SK-N-SH (cell line): ENCODE measurements around the gene NEK7. TPM values are rescaled to one million over a fixed set of nuclear protein-coding genes. Genes with fewer than 3 reads are reported as not detected.
A peak's percentile ranks its signal among the peaks of the same experiment; 100 is the strongest.

Experiments
- CTCF ChIA-PET: fragments of 300-600, 350-600 bp; formaldehyde crosslinking; extraction: SDS; loops from one replicate; lab custom pipeline; 2021; lab: Yijun Ruan, JAX
- POLR2A ChIA-PET: fragments of 350-600 bp; sonication (Branson Sonifier 250); formaldehyde crosslinking; extraction: SDS; loops from one replicate; lab custom pipeline; 2020; ENCODE audit warnings: antibody characterized with exemption, inconsistent platforms; lab: Yijun Ruan, JAX
- DNase-seq: peaks from one replicate; pipeline ENCODE4 v3.0.0; 2012
- H2AFZ ChIP-seq: fragments of 200-600 bp; sonication (generic); 2 replicates; pipeline ENCODE4 v1.8.1; 2016; ENCODE audit warnings: antibody characterized with exemption, mild to moderate bottlenecking, low read depth
- H3F3A ChIP-seq: fragments of 200-600 bp; sonication (generic); replicated peaks from 2 replicates; pipeline ENCODE3; 2016; ENCODE audit warnings: antibody characterized with exemption, mild to moderate bottlenecking; ENCODE audit not compliant: insufficient read depth
- H3K27ac ChIP-seq, 2 experiments: fragments of 200-500 bp in 1 of 2; fragments of 200-600 bp in 1 of 2; sonication (Bioruptor generic) in 1 of 2; sonication (generic), shearing (Covaris generic) in 1 of 2; 2 replicates each; pipeline versions ENCODE4 v1.5.1 to v1.6.1; 2014 to 2016; ENCODE audit warnings: low read depth in 2 of 2, inconsistent platforms in 1 of 2, low read length in 1 of 2, mild to moderate bottlenecking in 1 of 2, mixed read lengths in 1 of 2
- H3K27me3 ChIP-seq: fragments of 200-600 bp; sonication (generic), shearing (Covaris generic); 2 replicates; pipeline ENCODE4 v1.6.1; 2016; ENCODE audit warnings: mixed run types; ENCODE audit not compliant: insufficient read depth
- H3K36me3 ChIP-seq, 2 experiments: fragments of 200-500 bp in 1 of 2; fragments of 200-600 bp in 1 of 2; sonication (Bioruptor generic) in 1 of 2; sonication (generic) in 1 of 2; replicated peaks in 1 of 2; 2 replicates each; pipeline versions ENCODE3 to v1.5.1; 2014 to 2016; ENCODE audit warnings: low read length in 1 of 2, mild to moderate bottlenecking in 1 of 2; ENCODE audit not compliant: insufficient read depth in 2 of 2, control insufficient read depth in 1 of 2
- H3K4me1 ChIP-seq, 2 experiments: fragments of 200-500 bp in 1 of 2; fragments of 200-600 bp in 1 of 2; sonication (Bioruptor generic) in 1 of 2; sonication (generic), shearing (Covaris generic) in 1 of 2; 2 replicates each; pipeline versions ENCODE4 v1.5.1 to v1.6.1; 2014 to 2016; ENCODE audit warnings: low read depth in 1 of 2, low read length in 1 of 2, mixed run types in 1 of 2; ENCODE audit not compliant: insufficient read depth in 2 of 2, control insufficient read depth in 1 of 2
- H3K4me2 ChIP-seq: fragments of 200-600 bp; sonication (generic), shearing (Covaris generic); 2 replicates; pipeline ENCODE4 v1.6.1; 2017; ENCODE audit warnings: mixed run types
- H3K4me3 ChIP-seq, 2 experiments: fragments of 200-500 bp in 1 of 2; fragments of 200-600 bp in 1 of 2; sonication (Bioruptor generic) in 1 of 2; sonication (generic), shearing (Covaris generic) in 1 of 2; 2 replicates each; pipeline versions ENCODE4 v1.5.1 to v1.8.1; 2014 to 2016; ENCODE audit warnings: low read depth in 2 of 2, inconsistent platforms in 1 of 2, low read length in 1 of 2, mild to moderate bottlenecking in 1 of 2, mixed read lengths in 1 of 2, moderate library complexity in 1 of 2
- H3K79me2 ChIP-seq: fragments of 200-600 bp; sonication (generic); 2 replicates; pipeline ENCODE4 v1.8.1; 2017; ENCODE audit warnings: mild to moderate bottlenecking; ENCODE audit not compliant: insufficient read depth
- H3K9ac ChIP-seq: fragments of 200-600 bp; sonication (generic); 2 replicates; pipeline ENCODE4 v1.6.1; 2017; ENCODE audit warnings: mixed run types
- H3K9me2 ChIP-seq: fragments of 200-600 bp; sonication (generic); 2 replicates; pipeline ENCODE4 v1.6.1; 2017; ENCODE audit warnings: mixed run types
- H3K9me3 ChIP-seq: fragments of 200-600 bp; sonication (generic); 2 replicates; pipeline ENCODE4 v1.6.1; 2017; ENCODE audit warnings: mixed run types, mild to moderate bottlenecking, moderate library complexity
- H4K20me1 ChIP-seq: fragments of 200-600 bp; sonication (generic); 2 replicates; pipeline ENCODE4 v1.6.1; 2017; ENCODE audit warnings: mild to moderate bottlenecking, mixed run types; ENCODE audit not compliant: insufficient read depth
- POLR2AphosphoS5 ChIP-seq: IDR thresholded peaks from 2 replicates; pipeline ENCODE4 v1.6.1; 2012; ENCODE audit warnings: low read depth, low read length
- RAD21 ChIP-seq: IDR thresholded peaks from 2 replicates; pipeline ENCODE4 v1.6.1; 2012; ENCODE audit warnings: mild to moderate bottlenecking, low read length
- RCOR1 ChIP-seq: fragments of 150-350 bp; IDR thresholded peaks from 2 replicates; pipeline ENCODE4 v1.6.1; 2017; ENCODE audit warnings: antibody characterized with exemption, low read length
- YY1 ChIP-seq: IDR thresholded peaks from 2 replicates; pipeline ENCODE4 v1.4.0; 2012; ENCODE audit warnings: low read depth, mild to moderate bottlenecking
- WGBS: methylation state at CpG from one replicate; pipeline ENCODE4 v1.1.6; 2017; ENCODE audit warnings: low lambda C conversion rate; 5-methylcytosine and 5-hydroxymethylcytosine counted together
- polyA plus RNA-seq, 3 experiments: library from polyadenylated mRNA; depleted of rRNA; stranded (reverse); fragments of >200 nt; gene quantifications; 2 replicates each; pipeline ENCODE4 v1.2.3, GENCODE V29; 2012
- TF ChIP-seq, protein P1 (sequence below): IDR thresholded peaks from 2 replicates; pipeline ENCODE4 v1.6.1; 2012; ENCODE audit warnings: mild to moderate bottlenecking, low read depth, low read length, moderate library complexity
- TF ChIP-seq, protein P2 (sequence below): fragments of 200-600 bp; sonication (generic); IDR thresholded peaks from 2 replicates; pipeline ENCODE4 v1.6.1; 2017; ENCODE audit warnings: antibody characterized with exemption, mild to moderate bottlenecking, moderate library complexity

Gene NEK7
- polyA plus RNA-seq, 1 of the 3 experiments (the other 2 are of a cell fraction): 85.8 TPM

GRCh38 chr1:198206292-198206691, 49.5 kb downstream of the NEK7 start:
- H3K79me2 ChIP-seq: peaks cover 100% of the 10 kb centered on the region

DNA sequence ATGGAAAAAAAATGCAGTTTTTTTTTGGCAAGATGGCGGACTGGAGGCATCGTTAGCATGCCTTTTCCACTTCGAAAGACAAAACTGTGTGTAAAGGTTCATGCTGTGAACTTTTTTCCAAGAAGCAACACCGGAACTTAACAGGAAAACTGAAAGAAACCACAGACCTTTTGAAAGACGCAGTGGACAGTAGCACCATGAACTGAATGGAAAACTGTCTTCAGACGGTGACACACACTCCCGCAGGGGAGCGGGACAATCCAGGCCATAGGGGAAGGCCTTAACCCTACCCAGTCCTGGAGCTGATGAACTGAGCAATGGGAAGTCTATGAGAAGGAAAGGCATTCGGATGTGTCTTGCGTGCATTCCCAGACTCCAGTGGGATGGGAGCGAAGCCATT, 54.9 kb downstream of the NEK7 start:
- H3K79me2 ChIP-seq: peaks cover 100% of the 10 kb centered on the region
- no peak overlapping the region for H2AFZ ChIP-seq
- peaks cover 26% of the 10 kb centered on the region for H3K9me3 ChIP-seq
- peaks cover 30 to 78% of the 10 kb centered on the region in 2 experiments for H3K36me3 ChIP-seq
- ChIA-PET POLR2A (no interaction called here), CTCF (no interaction called here)
- H3K9me2 ChIP-seq: no peaks in the 10 kb centered on the region
- H4K20me1 ChIP-seq: peaks cover 29% of the 10 kb centered on the region
- DNase-seq: no peak
- H3K4me3 ChIP-seq: no peak overlapping the region
- no peaks in the 10 kb centered on the region; a peak in 1 of 4 replicates for H3K4me1 ChIP-seq
- no peak overlapping the region for H3K27ac ChIP-seq
- no peak for TF ChIP-seq YY1
- 0 out of 2 replicates have a peak, but pooled peaks have one; percentile 6 for TF ChIP-seq POLR2AphosphoS5
- TF ChIP-seq, protein P1, sequence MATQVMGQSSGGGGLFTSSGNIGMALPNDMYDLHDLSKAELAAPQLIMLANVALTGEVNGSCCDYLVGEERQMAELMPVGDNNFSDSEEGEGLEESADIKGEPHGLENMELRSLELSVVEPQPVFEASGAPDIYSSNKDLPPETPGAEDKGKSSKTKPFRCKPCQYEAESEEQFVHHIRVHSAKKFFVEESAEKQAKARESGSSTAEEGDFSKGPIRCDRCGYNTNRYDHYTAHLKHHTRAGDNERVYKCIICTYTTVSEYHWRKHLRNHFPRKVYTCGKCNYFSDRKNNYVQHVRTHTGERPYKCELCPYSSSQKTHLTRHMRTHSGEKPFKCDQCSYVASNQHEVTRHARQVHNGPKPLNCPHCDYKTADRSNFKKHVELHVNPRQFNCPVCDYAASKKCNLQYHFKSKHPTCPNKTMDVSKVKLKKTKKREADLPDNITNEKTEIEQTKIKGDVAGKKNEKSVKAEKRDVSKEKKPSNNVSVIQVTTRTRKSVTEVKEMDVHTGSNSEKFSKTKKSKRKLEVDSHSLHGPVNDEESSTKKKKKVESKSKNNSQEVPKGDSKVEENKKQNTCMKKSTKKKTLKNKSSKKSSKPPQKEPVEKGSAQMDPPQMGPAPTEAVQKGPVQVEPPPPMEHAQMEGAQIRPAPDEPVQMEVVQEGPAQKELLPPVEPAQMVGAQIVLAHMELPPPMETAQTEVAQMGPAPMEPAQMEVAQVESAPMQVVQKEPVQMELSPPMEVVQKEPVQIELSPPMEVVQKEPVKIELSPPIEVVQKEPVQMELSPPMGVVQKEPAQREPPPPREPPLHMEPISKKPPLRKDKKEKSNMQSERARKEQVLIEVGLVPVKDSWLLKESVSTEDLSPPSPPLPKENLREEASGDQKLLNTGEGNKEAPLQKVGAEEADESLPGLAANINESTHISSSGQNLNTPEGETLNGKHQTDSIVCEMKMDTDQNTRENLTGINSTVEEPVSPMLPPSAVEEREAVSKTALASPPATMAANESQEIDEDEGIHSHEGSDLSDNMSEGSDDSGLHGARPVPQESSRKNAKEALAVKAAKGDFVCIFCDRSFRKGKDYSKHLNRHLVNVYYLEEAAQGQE: no peak
- WGBS: 95% methylated on average over 11 of the region's 11 CpGs
- no peaks in the 10 kb centered on the region for H3K27me3 ChIP-seq
- H3K9ac ChIP-seq: no peak overlapping the region
- peaks cover 51% of the 10 kb centered on the region for H3F3A ChIP-seq
- no peak overlapping the region for H3K4me2 ChIP-seq

More at GRCh38 chr1:198206292-198206691, 49.5 kb downstream of the NEK7 start:
- no peak for DNase-seq
- H3K9ac ChIP-seq: no peak overlapping the region
- 0 out of 2 replicates have a peak, but pooled peaks cover 2% of the 10 kb centered on the region for H3K9me3 ChIP-seq
- H3K27ac ChIP-seq: peak overlapping the region in 1 of 2 experiments; percentile 19; a peak in 2 of 4 replicates
- H4K20me1 ChIP-seq: peaks cover 72% of the 10 kb centered on the region
- H3F3A ChIP-seq: peaks cover 39% of the 10 kb centered on the region
- no peak overlapping the region for H3K4me2 ChIP-seq
- TF ChIP-seq RAD21: peak; percentile 13; the same call in 1 of the 2 replicates
- no peak for TF ChIP-seq RCOR1
- TF ChIP-seq, protein P2, sequence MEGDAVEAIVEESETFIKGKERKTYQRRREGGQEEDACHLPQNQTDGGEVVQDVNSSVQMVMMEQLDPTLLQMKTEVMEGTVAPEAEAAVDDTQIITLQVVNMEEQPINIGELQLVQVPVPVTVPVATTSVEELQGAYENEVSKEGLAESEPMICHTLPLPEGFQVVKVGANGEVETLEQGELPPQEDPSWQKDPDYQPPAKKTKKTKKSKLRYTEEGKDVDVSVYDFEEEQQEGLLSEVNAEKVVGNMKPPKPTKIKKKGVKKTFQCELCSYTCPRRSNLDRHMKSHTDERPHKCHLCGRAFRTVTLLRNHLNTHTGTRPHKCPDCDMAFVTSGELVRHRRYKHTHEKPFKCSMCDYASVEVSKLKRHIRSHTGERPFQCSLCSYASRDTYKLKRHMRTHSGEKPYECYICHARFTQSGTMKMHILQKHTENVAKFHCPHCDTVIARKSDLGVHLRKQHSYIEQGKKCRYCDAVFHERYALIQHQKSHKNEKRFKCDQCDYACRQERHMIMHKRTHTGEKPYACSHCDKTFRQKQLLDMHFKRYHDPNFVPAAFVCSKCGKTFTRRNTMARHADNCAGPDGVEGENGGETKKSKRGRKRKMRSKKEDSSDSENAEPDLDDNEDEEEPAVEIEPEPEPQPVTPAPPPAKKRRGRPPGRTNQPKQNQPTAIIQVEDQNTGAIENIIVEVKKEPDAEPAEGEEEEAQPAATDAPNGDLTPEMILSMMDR: peak; percentile 24; the same call in 1 of the 2 replicates
- peaks cover 8 to 45% of the 10 kb centered on the region in 2 experiments for H3K36me3 ChIP-seq
- H3K27me3 ChIP-seq: no peaks in the 10 kb centered on the region
- no peaks in the 10 kb centered on the region for H3K9me2 ChIP-seq
- POLR2A ChIA-PET: no interaction called here
- CTCF ChIA-PET: no interaction called here
- no peak overlapping the region for H3K4me3 ChIP-seq
- H3K4me1 ChIP-seq: peaks cover 5 to 13% of the 10 kb centered on the region in 2 experiments; a peak in 3 of 4 replicates
- H2AFZ ChIP-seq: no peak overlapping the region
- WGBS: 80% methylated on average over 3 of the region's 3 CpGs
